K562 (cell line): Measurements from ENCODE around the gene GINS2. TPM values are rescaled to one million over a fixed set of nuclear protein-coding genes. Genes with fewer than 3 reads are reported as not detected.

ENCODE experiments used
- ATAC-seq: fragments of 200-7000 bp; cut with Tn5 transposase; 3 replicates; pipeline ENCODE4 v1.9.1; 2020; ENCODE audit warnings: moderate library complexity
- BruUV-seq: library from RNA; stranded (reverse); fragments of 400-500 nt; replicated peaks from 2 replicates; lab custom pipeline; 2021; lab: Mats Ljungman, UMichigan
- CTCF ChIA-PET: fragments of 300-600 bp; formaldehyde crosslinking; extraction: SDS; loops from one replicate; lab custom pipeline; 2021; ENCODE audit warnings: low intra/inter-chr PET ratio; lab: Yijun Ruan, JAX
- POLR2A ChIA-PET: fragments of 300-600, 350-650 bp; sonication (Branson Sonifier 250); formaldehyde crosslinking; extraction: SDS; loops from one replicate; lab custom pipeline; 2021; ENCODE audit warnings: antibody characterized with exemption, inconsistent platforms; lab: Yijun Ruan, JAX
- DNase-seq, 4 experiments: peaks; one replicate each; pipeline versions ENCODE4 v3.0.0 to v3.0.0-alpha.2; 2011 to 2018; ENCODE audit warnings: low spot score in 3 of 4, mixed read lengths in 3 of 4; ENCODE audit errors: extremely low read depth in 1 of 4
- FAIRE-seq: peaks from 2 replicates; lab custom pipeline; 2011; peaks lifted over from hg19 to GRCh38; lab: Jason Lieb, UNC
- H2AFZ ChIP-seq: 2 replicates; pipeline ENCODE4 v1.6.0; 2011; ENCODE audit warnings: low read depth, low read length, control low read depth, inconsistent platforms
- H3K27ac ChIP-seq: fragments of 200-600 bp; 3 replicates; pipeline ENCODE4 v1.8.0; 2011; ENCODE audit warnings: low read depth, mild to moderate bottlenecking, control low read depth, inconsistent platforms, low read length, moderate library complexity, mixed read lengths; ENCODE audit errors: extremely low read depth
- H3K27me3 ChIP-seq, 2 experiments: fragments of 300-600 bp in 1 of 2; 2 replicates in 1 of 2; 3 replicates in 1 of 2; pipeline versions ENCODE4 v1.6.0 to v1.8.0; 2011; ENCODE audit warnings: inconsistent platforms in 2 of 2, low read length in 2 of 2, mild to moderate bottlenecking in 1 of 2, mixed read lengths in 1 of 2, moderate library complexity in 1 of 2; ENCODE audit not compliant: control insufficient read depth in 2 of 2, insufficient read depth in 2 of 2
- H3K36me3 ChIP-seq: fragments of 300-600 bp; 3 replicates; pipeline ENCODE4 v1.8.0; 2011; ENCODE audit warnings: mild to moderate bottlenecking, low read length, inconsistent platforms; ENCODE audit not compliant: control insufficient read depth, insufficient read depth
- H3K4me1 ChIP-seq, 2 experiments: fragments of 200-600 bp in 1 of 2; replicated peaks in 1 of 2; 2 replicates in 1 of 2; 3 replicates in 1 of 2; pipeline versions ENCODE4 v1.5.1 to v1.8.0; 2011; ENCODE audit warnings: inconsistent platforms in 2 of 2, low read length in 2 of 2, mild to moderate bottlenecking in 1 of 2, mixed read lengths in 1 of 2, moderate library complexity in 1 of 2; ENCODE audit not compliant: control insufficient read depth in 2 of 2, insufficient read depth in 2 of 2
- H3K4me2 ChIP-seq: 2 replicates; pipeline ENCODE4 v1.6.1; 2011; ENCODE audit warnings: low read length, control low read depth, inconsistent platforms, mixed read lengths; ENCODE audit not compliant: insufficient read depth
- H3K4me3 ChIP-seq: fragments of 200-600 bp; sonication (generic), shearing (Covaris generic); 2 replicates; pipeline ENCODE4 v1.5.1; 2016; ENCODE audit warnings: control low read depth, inconsistent platforms
- H3K79me2 ChIP-seq: fragments of 200-600 bp; 3 replicates; pipeline ENCODE4 v1.8.0; 2011; ENCODE audit warnings: low read length, inconsistent platforms; ENCODE audit not compliant: control insufficient read depth, insufficient read depth
- H3K9ac ChIP-seq, 2 experiments: 2 replicates each; pipeline versions ENCODE4 v1.6.0 to v1.6.1; 2011; ENCODE audit warnings: low read depth in 2 of 2, low read length in 2 of 2, control low read depth in 1 of 2, inconsistent platforms in 1 of 2, mild to moderate bottlenecking in 1 of 2, mixed read lengths in 1 of 2; ENCODE audit not compliant: insufficient read depth in 1 of 2
- H3K9me1 ChIP-seq: one replicate; pipeline ENCODE4 v1.6.0; 2011; ENCODE audit warnings: inconsistent platforms, mild to moderate bottlenecking, low read length, moderate library complexity; ENCODE audit not compliant: control insufficient read depth, insufficient read depth
- H3K9me3 ChIP-seq: replicated peaks from 2 replicates; pipeline ENCODE4 v1.5.1; 2011; ENCODE audit warnings: low read depth, low read length, inconsistent platforms; ENCODE audit not compliant: control insufficient read depth, insufficient read depth
- H4K20me1 ChIP-seq: replicated peaks from 2 replicates; pipeline ENCODE4 v1.6.1; 2011; ENCODE audit warnings: low read length, inconsistent platforms, mixed read lengths; ENCODE audit not compliant: control insufficient read depth, insufficient read depth
- CTCFL ChIP-seq: IDR thresholded peaks from 2 replicates; pipeline ENCODE4 v1.6.1; 2011; ENCODE audit warnings: borderline replicate concordance, low read depth, mild to moderate bottlenecking, moderate library complexity, low read length; ENCODE audit not compliant: insufficient read depth, poor library complexity, severe bottlenecking
- E2F1 ChIP-seq: sonication (generic); formaldehyde crosslinking; IDR thresholded peaks from 2 replicates; pipeline ENCODE4 v1.8.1; 2023; ENCODE audit warnings: mild to moderate bottlenecking, missing genetic modification reagents, moderate library complexity
- EGR1 ChIP-seq: fragments of 450-650 bp; conservative IDR thresholded peaks from 2 replicates; pipeline ENCODE4 v1.6.1; 2017; ENCODE audit warnings: mild to moderate bottlenecking
- ETS2 ChIP-seq: IDR thresholded peaks from 2 replicates; pipeline ENCODE4 v1.6.1; 2016; ENCODE audit warnings: borderline replicate concordance, missing genetic modification characterization, mild to moderate bottlenecking, moderate library complexity, missing compliant biosample characterization; ENCODE audit not compliant: poor library complexity, severe bottlenecking
- HNRNPUL1 ChIP-seq: fragments of 200-400 bp; formaldehyde crosslinking; IDR thresholded peaks from 2 replicates; pipeline ENCODE4 v1.6.1; 2017; ENCODE audit warnings: low read length
- MAZ ChIP-seq, 2 experiments: fragments of 450-650 bp in 1 of 2; sonication (generic) in 1 of 2; formaldehyde crosslinking; IDR thresholded peaks in 1 of 2; conservative IDR thresholded peaks in 1 of 2; 2 replicates each; pipeline versions ENCODE4 v1.4.0 to v1.5.0; 2020; ENCODE audit warnings: mild to moderate bottlenecking in 1 of 2, missing genetic modification reagents in 1 of 2
- PKNOX1 ChIP-seq: fragments of 450-650 bp; IDR thresholded peaks from 2 replicates; pipeline ENCODE4 v1.6.1; 2016
- SMC3 ChIP-seq: conservative IDR thresholded peaks from 2 replicates; pipeline ENCODE4 v1.6.1; 2011; ENCODE audit warnings: low read depth, low read length, improper control_type of control experiment; ENCODE audit not compliant: insufficient read depth
- TOE1 ChIP-seq, 2 experiments: fragments of 450-650 bp in 1 of 2; sonication (generic) in 1 of 2; formaldehyde crosslinking in 1 of 2; IDR thresholded peaks; 2 replicates each; pipeline versions ENCODE4 v1.7.1 to v1.8.0; 2016 to 2022; ENCODE audit warnings: borderline replicate concordance in 2 of 2, mild to moderate bottlenecking in 2 of 2, antibody characterized with exemption in 1 of 2, inconsistent platforms in 1 of 2, low read depth in 1 of 2, missing genetic modification reagents in 1 of 2, moderate library complexity in 1 of 2
- ZFP36 ChIP-seq: fragments of 150-350 bp; IDR thresholded peaks from 2 replicates; pipeline ENCODE4 v1.6.1; 2018; ENCODE audit warnings: low read length, low read depth; ENCODE audit not compliant: partially characterized antibody
- WGBS: fragments of 100-300 bp; shearing (Covaris generic); methylation state at CpG from one replicate; pipeline ENCODE4 v1.1.6; 2016; ENCODE audit warnings: low coverage, mixed read lengths; ENCODE audit not compliant: insufficient coverage; ENCODE audit errors: missing lambda C conversion rate; 5-methylcytosine and 5-hydroxymethylcytosine counted together
- in situ Hi-C: fragments of 300-500 bp; cut with MboI; formaldehyde crosslinking; loops from 4 replicates; pipeline ENCODE4 v1.15.0; 2018; ENCODE audit warnings: inconsistent platforms, mixed read lengths
- intact Hi-C: fragments of 100-400 bp; cut with micrococcal nuclease; formaldehyde crosslinking; loops from 2 replicates; pipeline ENCODE4 v1.14.2; 2022
- polyA plus RNA-seq, 8 experiments: library from polyadenylated mRNA; depleted of rRNA in 4 of 8; stranded (reverse) in 5 of 8; unstranded in 3 of 8; fragments of >200 nt; fragmentation: Nextera tagmentation in 2 of 8; fragmentation: Illumina TruSeq in 1 of 8; extraction: Ambion mirVana in 2 of 8; extraction: Trizol in 1 of 8; gene quantifications; 2 replicates each; pipeline versions ENCODE4 v1.2.1 to v1.2.3, GENCODE V29; 2011 to 2014; ENCODE audit warnings: inconsistent platforms in 1 of 8, missing spikeins in 1 of 8
- total RNA-seq, 7 experiments: library from RNA; depleted of rRNA in 6 of 7; stranded (reverse); fragments of >200 nt in 6 of 7; fragmentation: Illumina TruSeq in 2 of 7; extraction: Trizol in 2 of 7; gene quantifications; 2 replicates each; pipeline versions ENCODE4 v1.2.1 to v1.2.3, GENCODE V29; 2011 to 2021; ENCODE audit warnings: low replicate concordance in 1 of 7
- TF ChIP-seq, protein P1 (sequence below): sonication (generic); formaldehyde crosslinking; IDR thresholded peaks from 2 replicates; pipeline ENCODE4 v1.9.0; 2022; ENCODE audit warnings: mild to moderate bottlenecking, missing genetic modification reagents

Gene GINS2
- total and polyA plus RNA-seq, 9 of the 15 experiments (the other 6 are each of a cell fraction or from before 2014, with no cell fraction given) = 40.4 to 76.2 (median 44.6) TPM

DNA sequence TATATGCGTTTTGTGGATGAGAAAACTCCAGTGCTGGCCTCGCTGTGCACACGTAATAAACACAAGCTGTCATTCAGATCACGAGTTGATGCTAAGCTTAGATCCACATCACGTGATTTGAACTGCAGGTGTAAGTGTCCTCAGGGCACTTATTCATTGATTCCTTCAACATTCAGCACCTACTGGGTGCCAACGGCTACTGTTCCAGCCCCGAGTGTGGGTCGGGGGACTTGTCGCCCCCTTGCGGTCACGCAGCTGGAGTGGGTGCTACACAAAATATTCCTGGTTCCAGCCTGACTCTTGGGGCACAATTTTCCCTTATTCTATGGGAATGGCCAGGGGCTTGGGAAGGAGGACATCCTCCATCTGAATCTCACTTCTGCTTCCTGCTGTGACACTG lies 29.9 kb upstream of the GINS2 start:
- Histone ChIP-seq H3K79me2 (no peaks in the 10 kb centered on the region), H3K9me1 (no peaks in the 10 kb centered on the region), H3K9me3 (no peaks in the 10 kb centered on the region), H3K27ac (no peak overlapping the region), H3K36me3 (no peaks in the 10 kb centered on the region), H4K20me1 (peaks cover 16% of the 10 kb centered on the region; the same call in 1 of the 2 replicates), H2AFZ (peak overlapping the region; percentile 23; the same call in 1 of the 2 replicates), H3K9ac (no peak overlapping the region), H3K4me3 (no peak overlapping the region), H3K4me1 (peaks cover 3 to 38% of the 10 kb centered on the region in 2 experiments; a peak in 4 of 5 replicates), H3K27me3 (peaks cover 21 to 57% of the 10 kb centered on the region in 2 experiments; a peak in 4 of 5 replicates), H3K4me2 (peak overlapping the region; percentile 35; the same call in 1 of the 2 replicates)
- intact Hi-C loops = loop anchor here (1.0 to 10.0 kb wide), 4 partner anchors 44 to 296 kb away; no protein-coding TSS in a partner anchor
- ATAC-seq (peak; percentile 78), FAIRE-seq (peak; percentile 87), DNase-seq (peak; percentile 64 to 73 (median 68))
- CTCF ChIA-PET = interaction anchor here (1.1 to 4.5 kb wide), 7 partner anchors 43 to 443 kb away, joined by 3 to 35 read pairs (median 7); no protein-coding TSS in a partner anchor
- in situ Hi-C loops = loop anchor here (10.0 kb wide), 1 partner anchor 294 kb away; no protein-coding TSS in a partner anchor
- no TSS peak for BruUV-seq
- POLR2A ChIA-PET = interaction anchor here (0.6 to 1.0 kb wide), 2 partner anchors 11 to 427 kb away, joined by 3 read pairs; no protein-coding TSS in a partner anchor
- WGBS = 1% methylated on average over 11 of the region's 11 CpGs
- TF ChIP-seq, protein P1, sequence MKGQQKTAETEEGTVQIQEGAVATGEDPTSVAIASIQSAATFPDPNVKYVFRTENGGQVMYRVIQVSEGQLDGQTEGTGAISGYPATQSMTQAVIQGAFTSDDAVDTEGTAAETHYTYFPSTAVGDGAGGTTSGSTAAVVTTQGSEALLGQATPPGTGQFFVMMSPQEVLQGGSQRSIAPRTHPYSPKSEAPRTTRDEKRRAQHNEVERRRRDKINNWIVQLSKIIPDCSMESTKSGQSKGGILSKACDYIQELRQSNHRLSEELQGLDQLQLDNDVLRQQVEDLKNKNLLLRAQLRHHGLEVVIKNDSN (CRISPR knock-in tag) = peak; percentile 58
- 0 out of 4 replicates have a peak, but pooled peaks of 1 of the 2 experiments have one; percentile 30 for TF ChIP-seq MAZ (CRISPR knock-in tag; conservative IDR thresholded peaks at IDR 0.05 in 1 of 2, IDR thresholded peaks at IDR 0.05 in 1 of 2)
- TF ChIP-seq E2F1 (CRISPR knock-in tag) = no peak
- TF ChIP-seq CTCFL = peak; percentile 22
- no peak for TF ChIP-seq EGR1
- peak; percentile 76 for TF ChIP-seq TOE1 (IDR thresholded peaks at IDR 0.05; ENCODE audit: borderline replicate concordance)
- TF ChIP-seq TOE1 (CRISPR knock-in tag; IDR thresholded peaks at IDR 0.05; ENCODE audit: borderline replicate concordance, low read depth) = no peak
- peak; percentile 48 for TF ChIP-seq SMC3
- TF ChIP-seq ETS2 (tag) = no peak
- no peak for TF ChIP-seq HNRNPUL1
- 0 out of 2 replicates have a peak, but pooled peaks have one; percentile 22 for TF ChIP-seq PKNOX1
- peak; percentile 4 for TF ChIP-seq ZFP36
